Suppressor macrophage (primary cell): ENCODE measurements around the gene ADIPOQ.
"Not testable (repeated sequence)": the region's sequence is repeated elsewhere in the genome, so short reads cannot be mapped to it uniquely, and the experiment has no call there.

Experiments
- DNase-seq, 4 experiments: peaks; one replicate each; pipeline ENCODE4 v3.0.0-alpha.2; 2020 to 2022

ADIPOQ gene

DNA sequence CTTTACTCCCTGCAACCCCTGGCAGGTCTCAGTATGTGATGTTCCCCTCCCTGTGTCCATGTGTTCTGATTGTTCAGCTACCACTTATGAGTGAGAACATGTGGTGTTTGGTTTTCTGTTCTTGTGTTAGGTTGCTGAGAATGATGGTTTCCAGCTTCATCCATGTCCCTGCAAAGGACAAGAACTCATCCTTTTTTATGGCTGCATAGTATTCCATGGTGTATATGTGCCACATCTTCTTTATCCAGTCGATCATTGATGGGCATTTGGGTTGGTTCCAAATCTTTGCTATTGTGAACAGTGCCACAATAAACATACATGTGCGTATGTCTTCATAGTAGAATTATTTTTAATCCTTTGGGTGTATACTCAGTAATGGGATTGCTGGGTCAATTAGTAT lies 61.2 kb downstream of the ADIPOQ start:
- DNase-seq: not testable (repeated sequence)

DNA sequence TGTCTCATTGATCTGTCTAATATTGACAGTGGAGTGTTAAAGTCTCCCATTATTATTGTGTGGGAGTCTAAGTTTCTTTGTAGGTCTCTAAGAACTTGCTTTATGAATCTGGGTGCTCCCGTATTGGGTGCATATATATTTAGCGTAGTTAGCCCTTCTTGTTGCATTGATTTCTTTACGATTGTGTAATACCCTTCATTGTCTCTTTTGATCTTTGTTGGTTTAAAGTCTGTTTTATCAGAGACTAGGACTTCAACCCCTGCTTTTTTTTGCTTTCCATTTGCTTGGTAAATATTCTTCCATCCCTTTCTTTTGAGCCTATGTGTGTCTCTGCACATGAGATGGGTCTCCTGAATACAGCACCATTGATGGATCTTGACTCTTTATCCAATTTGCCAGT lies 64.6 kb downstream of the ADIPOQ start:
- not testable (repeated sequence) for DNase-seq
